GM19395 (cell line): Measurements from ENCODE around the gene SQOR.
"Not testable (repeated sequence)": the region's sequence is repeated elsewhere in the genome, so short reads cannot be mapped to it uniquely, and the experiment has no call there.

Experiments
- ATAC-seq: cut with Tn5 transposase; IDR thresholded peaks from one replicate; pipeline ENCODE4 v1.9.1; 2021; ENCODE audit warnings: mild to moderate bottlenecking, moderate library complexity; ENCODE audit not compliant: unreplicated experiment

The SQOR gene

GRCh38 chr15:45630917-45631691 is 3.7 kb upstream of the SQOR start:
- ATAC-seq: no peak

GRCh38 chr15:45631776-45632175 is 3.1 kb upstream of the SQOR start:
- ATAC-seq: no peak

DNA sequence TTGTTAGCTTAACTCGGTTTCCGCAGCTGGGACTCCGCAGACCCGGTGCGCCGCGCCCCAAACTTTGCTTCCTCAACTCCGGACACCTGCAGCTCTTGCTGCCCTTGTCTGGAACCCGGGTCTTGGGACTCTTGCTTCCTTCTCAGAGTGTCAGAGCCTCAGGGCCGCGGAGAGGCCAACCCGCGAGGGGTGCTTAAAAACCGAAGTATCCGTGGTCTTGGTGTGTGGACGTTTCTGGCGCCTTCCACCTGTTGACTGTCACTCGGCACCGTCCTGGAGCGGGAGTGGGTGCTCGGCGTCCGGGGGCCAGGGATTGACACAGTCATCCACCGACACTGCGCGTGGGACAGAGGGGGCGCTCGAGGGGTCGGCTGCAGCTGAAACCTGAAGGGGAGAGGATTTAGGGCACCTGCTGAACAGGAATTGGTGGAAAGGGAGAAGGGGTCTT is 386 bp downstream of the SQOR start:
- ATAC-seq: peak; percentile 48

DNA sequence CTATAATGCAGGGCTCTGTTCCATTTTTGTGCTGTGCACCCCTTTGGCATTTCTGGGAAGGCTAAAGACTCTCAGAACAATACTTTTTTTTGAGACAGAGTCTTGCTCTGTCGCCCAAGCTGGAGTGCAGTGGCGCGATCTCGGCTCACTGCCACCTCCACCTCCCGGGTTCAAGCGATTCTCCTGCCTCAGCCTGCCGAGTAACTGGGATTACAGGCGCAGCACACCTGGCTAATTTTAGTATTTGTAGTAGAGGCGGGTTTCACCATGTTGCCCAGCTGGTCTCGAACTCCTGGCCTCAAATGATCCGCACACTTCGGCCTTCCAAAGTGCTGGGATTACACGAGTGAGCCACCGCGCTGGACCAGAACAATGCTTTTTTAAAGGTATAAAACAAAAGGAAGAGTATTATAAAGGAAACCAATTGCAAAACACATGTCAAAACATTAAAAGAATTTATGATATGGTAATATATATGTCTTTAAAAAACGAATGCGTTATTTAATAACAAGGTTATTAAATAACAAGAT is 999 bp downstream of the SQOR start:
- ATAC-seq: no peak

GRCh38 chr15:45637141-45637540 is 2.3 kb downstream of the SQOR start:
- peak; percentile 2 for ATAC-seq

DNA sequence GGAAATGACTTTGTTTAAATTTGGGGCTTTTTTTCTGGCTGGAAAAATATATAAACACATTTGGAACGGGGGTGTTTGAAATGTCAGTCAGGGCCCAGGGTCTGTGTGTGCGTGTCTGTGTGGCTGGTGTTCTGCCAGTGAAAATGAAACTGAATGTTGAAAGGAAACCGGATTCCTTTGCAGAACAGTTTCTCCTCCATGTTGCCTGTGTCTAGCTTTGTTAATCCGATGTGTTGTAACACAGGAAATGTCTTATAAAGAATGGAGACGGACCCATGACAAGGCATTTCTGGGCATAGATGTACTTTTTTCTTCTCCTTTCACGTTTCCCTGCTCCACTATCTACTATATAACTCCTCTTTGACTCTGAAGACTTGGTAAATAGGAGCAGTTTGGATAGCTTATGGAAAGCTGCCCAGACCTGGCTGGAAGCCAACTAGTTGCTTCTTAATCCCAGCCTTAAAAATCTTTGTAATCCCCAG is 2.8 kb downstream of the SQOR start:
- peak; percentile 60 for ATAC-seq

DNA sequence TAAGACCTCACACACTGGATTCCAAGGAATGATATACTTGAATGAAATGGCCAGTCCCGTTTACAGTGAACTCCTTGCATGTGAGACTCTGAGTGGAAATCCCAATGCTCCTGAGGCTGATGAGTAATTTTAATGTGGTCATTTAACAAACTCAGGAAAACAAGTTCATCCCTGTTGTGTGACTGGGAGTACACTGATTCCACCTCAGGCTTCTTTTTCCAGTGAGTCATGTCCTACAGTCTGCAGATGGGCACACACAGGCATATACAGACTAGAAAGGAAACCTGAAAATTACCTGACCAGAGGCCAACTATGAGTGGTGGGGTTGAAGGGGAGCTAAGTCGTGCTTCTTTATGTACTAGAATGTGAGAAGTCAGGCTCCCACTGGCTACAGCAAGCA is 5.8 kb downstream of the SQOR start:
- no peak for ATAC-seq

GRCh38 chr15:45641374-45641781 is 6.5 kb downstream of the SQOR start:
- ATAC-seq: no peak

- no peak for ATAC-seq
Observed at GRCh38 chr15:45641999-45642932, 7.4 kb downstream of the SQOR start.

- no peak for ATAC-seq
Observed at GRCh38 chr15:45644437-45644836, 9.6 kb downstream of the SQOR start.

DNA sequence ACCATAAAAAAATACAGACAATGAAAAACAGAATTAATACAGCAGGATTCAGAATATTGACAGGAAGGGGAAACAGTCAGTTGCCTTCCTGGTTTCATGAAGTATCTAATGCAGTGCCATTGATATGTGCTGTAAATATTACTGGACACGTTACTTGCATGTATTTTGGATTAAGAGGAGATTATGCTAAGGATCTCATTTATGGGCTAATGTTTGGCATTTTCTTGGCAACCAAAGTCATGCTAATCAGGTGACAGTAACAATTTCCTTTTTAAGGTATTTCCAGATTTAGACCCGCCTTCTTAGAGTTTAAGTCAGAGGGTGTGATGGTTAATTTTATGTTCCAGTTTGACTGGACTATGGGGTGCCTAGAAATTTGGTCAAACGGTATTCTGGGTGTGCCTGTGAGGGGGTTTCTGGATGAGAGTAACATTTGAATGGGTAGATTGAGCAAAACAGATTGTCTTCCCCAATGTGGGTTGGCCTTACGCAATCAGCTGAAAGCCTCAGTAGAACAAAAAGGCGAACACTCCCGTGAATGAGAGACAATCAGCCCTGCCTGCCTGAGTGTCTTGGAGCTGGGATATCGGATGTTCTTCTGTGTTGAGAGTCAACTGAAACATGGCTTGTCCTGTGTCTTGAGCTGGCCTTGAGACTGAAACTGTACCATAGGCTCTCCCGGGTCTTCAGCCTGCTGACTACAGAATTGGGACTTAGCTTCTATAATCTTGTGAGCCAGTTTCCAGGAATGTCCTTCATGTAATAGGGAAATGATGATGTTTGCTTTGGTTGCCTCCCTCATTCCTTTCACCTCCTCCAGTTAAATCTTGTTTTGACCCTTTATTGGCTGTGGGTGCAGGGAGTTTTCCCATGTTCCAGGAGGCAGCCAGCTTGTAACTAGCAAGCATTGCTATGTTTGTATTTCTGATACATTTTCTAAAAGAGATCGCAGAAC is 10.5 kb downstream of the SQOR start:
- ATAC-seq: no peak

DNA sequence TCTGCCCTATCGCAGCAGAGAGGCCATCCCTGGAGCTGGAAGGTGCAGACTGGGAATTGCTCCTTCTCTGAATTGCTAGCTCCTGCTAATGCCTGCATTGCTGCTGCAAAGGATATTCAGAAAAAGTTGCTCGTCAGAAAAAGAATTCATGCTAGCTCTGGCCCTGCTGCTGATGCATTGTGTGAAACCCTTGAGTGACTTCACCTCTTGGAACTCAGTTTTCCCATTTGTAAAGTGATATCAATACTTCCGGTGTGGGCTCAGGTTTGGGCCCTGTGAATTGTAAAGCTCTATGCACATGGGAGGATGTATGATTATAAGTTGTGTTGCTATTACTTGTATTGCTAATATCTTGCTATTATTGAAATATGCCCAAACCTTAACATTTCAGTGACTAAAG is 11.4 kb downstream of the SQOR start:
- no peak for ATAC-seq

DNA sequence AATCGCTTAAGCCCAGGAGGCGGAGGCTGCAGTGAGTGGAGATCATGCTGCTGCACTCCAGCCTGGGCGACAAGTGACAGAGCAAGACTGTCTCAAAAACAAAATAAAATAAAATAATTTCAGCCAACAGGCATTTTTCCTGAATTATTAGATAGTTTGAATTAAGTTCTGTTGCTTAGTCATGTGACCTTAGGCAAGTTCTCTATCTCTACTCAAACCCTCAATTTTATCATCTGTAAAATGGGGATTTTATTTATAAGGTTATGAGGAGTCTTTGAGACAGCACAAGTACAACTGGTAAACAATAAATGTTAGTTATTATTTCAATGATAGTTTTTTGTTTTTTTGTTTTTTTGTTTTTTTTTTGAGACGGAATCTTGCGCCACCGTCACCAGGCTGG is 13.0 kb downstream of the SQOR start:
- no peak for ATAC-seq

DNA sequence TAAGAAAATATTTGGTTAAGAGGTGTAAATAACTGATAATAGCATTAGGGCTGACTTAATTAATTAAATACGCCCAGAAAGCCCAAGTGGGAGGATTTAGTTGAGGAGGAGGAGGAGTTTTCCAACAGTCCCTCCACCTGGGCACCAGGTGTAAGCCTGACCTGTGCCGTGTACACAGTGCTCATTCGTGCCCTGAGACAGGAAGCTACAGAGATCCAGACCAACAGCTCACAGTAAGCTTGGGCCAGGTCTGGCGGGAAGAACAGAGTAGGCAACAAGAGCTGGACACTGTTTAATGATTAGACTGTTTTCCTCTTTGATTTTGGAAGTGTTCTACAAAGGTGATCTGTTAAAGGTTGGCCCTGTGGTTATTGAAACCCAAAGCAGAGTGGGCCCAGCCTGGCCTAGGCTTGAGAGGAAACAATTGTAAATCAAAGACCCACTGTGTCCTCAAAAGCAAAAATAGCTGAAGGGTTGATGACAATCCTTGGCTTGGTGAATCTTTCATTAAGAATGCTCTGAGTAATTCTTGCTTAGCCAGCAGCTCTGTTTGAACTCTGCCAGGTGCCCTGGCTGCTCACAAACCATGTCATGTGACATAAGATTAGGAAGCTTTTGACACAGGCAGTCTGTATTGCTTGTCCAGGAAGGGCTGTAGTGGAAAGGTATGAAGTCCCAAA is 13.8 kb downstream of the SQOR start:
- ATAC-seq: no peak

DNA sequence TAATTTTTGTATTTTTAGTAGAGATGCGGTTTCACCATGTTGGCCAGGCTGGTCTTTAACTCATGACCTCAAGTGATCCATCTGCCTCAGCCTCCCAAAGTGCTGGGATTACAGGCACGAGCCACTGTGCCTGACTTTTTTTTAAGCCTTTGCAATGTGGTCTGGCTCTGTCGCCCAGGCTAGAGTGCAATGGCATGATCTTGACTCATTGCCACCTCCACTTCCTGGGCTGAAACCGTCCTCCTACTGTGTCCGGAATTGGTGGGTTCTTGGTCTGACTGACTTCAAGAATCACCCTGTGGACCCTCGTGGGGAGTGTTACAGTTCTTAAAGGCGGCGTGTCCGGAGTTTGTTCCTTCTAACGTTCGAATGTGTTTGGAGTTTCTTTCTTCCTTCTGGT is 15.2 kb downstream of the SQOR start:
- not testable (repeated sequence) for ATAC-seq

- no peak for ATAC-seq
Observed at GRCh38 chr15:45650889-45651525, 16.2 kb downstream of the SQOR start.

GRCh38 chr15:45653702-45654424 is 19.0 kb downstream of the SQOR start:
- ATAC-seq: no peak

GRCh38 chr15:45654749-45655148 is 19.9 kb downstream of the SQOR start:
- no peak for ATAC-seq

GRCh38 chr15:45657254-45657653 is 22.4 kb downstream of the SQOR start:
- no peak for ATAC-seq
